GM19099 (cell line): ENCODE measurements around the gene FER1L5.

Experiments
- POLR2A ChIP-seq: IDR thresholded peaks from 3 replicates; pipeline ENCODE4 v1.6.1; 2011; ENCODE audit warnings: low read depth; ENCODE audit not compliant: insufficient read length; ENCODE audit errors: extremely low read depth

FER1L5 gene

DNA sequence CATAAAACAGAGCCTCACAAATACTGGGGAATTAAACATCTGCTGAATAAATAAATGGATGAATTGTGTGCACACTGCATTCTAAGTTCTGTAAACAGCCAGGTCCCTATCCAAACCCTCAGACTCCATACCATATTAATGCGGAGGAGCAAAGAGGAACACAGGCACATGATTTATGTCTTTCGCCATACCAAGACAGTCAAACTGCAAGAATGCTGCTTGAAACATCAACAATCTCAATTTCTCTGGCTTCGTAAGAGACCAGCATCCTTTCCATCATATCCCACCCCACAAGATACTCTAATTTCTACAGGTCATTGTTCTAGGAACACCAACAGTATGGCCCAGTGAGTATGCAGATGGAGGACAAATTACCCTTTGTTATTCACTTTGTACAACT, 19.4 kb upstream of the FER1L5 start:
- no peak for TF ChIP-seq POLR2A

DNA sequence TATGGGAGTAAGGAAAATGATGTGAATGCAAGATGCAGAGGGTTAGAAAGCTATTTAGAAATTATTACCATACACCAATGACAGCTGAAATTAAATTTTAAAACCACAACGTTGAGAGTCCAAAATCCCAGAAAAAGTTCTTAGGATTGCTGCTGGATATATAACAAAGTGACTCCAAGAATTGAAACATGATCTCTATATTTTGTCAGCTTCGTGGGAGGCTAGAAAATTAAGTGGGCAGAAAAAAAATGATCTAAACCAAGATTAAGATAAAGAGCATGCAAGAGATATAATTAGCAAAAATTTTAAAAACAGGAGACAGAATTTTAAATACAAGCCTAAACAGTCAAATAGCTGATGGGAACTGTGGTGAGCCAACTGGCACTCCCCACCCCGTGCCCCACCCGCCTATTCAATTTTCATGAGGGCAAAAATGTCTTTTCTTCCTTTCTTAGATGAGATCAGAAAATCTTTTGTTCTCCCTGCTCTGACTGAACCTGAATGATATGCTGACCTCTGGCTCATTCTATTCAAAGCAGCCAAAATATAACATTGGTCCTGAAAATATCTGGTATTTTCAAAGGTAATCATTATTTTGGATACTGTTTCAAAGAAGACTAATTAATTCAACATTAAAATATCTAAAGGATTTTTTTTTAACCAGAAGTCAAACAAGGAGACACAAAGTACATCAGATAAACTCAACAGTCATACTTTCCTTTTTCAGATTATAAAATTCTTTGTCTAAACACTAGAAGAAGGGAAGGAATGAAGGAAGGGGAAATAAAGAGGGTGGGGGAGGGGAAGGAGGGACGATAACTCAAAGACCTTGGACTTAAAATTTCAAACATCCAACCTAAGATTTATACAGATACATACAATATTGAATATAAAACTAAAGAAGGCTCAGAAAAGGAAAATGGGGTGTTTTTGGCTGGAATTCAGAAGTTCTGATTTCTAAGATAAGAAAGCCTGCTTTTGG, 16.7 kb upstream of the FER1L5 start:
- no peak for TF ChIP-seq POLR2A

DNA sequence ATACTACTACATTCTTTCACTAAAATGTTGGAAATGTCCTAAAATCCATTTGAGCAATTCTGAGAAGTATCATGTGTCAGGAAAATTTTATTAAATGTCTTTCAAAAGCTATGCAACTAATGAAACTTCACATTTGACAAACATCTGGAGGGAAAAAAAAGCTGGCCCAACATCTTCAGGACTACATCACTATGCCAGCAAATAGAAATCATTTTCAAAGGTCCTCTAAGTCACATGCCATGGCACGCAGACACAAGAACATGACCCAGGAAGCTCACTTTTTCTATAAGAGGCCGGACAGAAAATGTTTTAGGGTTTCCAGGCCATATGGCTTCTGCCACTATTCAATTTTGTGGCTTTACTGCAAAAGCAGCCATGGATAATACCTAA, 16.0 kb upstream of the FER1L5 start:
- TF ChIP-seq POLR2A, result no peak

DNA sequence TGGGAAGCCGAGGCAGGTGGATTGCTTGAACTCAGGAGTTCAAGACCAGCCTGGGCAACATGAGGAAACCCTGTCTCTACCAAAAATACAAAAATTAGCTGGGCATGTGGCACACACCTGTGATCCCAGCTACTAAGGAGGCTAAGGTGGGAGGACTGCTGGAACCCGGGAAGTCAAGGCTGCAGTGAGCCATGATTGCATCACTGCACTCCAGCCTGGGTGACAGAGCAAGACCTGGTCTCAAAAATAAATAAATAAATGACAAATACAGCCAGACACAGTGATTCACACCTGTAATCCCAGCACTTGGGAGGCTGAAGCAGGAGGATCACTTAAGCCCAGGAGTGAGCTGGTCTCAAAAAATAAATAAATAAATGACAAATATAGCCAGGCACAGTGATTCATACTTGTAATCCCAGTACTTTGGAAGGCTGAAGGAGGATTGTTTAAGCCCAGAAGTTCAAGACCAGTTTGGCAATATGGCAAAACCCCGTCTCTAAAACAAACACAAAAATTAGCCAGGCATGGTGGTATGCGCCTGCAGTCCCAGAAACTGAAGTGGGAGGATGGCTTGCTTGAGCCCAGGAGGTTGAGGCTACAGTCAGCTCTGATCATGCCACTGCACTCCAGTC, 10.6 kb upstream of the FER1L5 start:
- TF ChIP-seq POLR2A, result no peak

DNA sequence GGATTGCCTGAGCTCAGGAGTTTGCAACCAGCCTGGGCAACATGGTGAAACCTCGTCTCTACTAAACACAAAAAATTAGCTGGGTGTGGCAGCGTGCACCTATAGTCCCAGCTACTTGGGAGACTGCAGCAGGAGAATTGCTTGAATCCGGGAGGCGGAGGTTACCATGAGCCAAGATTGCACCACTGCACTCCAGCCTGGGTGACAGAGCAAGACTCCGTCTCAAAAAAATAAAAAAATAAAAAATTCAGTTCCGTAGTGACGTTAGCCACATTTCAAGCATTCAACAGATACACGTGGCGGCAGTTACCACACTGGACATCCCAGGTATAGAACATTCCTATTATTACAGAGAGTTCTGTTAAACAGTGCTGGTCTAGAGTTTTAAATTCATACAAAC, 8.9 kb upstream of the FER1L5 start:
- no peak for TF ChIP-seq POLR2A

DNA sequence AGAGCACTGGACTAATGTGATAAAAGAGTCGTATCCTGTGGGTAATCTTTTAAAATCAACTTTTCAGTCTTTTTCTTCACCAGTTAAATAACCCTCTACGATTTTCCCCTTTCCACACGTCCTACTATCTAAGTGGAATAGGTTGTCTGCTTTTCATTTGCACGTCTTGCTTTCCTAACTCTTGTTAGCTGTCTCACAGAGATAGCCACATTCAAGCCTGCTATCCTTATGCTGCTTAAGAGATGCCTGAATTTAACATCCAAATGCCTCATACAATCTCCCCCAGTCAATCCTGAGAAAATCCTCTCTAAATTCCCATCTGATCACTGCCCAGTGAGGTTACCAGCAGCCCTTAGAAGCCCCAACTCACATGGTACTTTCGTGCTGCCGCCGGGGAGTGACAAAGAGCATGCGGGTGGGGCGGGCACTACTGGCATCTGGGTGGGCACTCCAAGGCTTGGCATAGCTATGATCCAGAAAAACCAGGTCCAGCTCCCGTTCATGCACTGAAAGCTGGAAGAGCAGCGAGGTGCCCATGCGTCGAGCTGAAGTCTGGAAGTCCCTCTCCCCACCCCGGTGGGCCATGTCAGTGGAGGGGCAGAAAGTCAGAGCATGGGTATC, 5.9 kb upstream of the FER1L5 start:
- TF ChIP-seq POLR2A, result no peak

DNA sequence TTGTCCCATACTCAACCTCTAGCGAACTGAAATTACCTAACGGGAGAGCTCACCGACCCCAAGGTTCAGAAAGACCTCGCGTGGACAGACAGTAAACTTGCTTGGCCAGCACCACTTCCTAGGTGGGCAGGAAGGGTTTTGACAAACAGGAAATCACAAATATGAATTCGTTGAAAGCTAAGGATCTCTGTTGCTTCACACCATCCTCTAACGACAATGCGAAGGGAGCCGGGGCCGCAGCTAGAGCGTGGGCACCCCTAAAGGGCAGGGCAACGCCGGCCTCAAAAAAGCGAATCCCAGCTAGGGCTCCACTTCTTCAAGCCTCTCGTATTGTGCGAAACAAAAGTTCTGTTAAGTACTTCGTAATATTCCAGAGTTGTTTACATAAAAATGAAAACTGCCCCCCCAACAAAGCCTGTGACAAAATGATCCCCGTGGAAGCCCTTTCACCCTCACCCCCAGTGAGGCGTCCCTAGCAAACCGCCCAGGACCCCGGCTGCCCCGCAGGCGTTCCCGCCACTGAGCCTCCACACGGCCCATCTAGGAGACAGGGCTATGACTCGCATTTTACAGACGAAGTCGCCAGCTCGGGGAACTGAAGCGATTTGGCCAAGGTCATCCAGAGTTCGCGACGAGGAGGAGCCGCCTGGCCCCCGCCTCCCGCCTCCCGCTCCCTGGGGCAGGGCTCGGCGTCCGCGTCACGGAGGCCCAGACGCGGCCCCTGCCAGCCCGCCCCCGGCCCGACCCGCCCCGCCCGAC, 5.0 kb upstream of the FER1L5 start:
- no peak for TF ChIP-seq POLR2A

DNA sequence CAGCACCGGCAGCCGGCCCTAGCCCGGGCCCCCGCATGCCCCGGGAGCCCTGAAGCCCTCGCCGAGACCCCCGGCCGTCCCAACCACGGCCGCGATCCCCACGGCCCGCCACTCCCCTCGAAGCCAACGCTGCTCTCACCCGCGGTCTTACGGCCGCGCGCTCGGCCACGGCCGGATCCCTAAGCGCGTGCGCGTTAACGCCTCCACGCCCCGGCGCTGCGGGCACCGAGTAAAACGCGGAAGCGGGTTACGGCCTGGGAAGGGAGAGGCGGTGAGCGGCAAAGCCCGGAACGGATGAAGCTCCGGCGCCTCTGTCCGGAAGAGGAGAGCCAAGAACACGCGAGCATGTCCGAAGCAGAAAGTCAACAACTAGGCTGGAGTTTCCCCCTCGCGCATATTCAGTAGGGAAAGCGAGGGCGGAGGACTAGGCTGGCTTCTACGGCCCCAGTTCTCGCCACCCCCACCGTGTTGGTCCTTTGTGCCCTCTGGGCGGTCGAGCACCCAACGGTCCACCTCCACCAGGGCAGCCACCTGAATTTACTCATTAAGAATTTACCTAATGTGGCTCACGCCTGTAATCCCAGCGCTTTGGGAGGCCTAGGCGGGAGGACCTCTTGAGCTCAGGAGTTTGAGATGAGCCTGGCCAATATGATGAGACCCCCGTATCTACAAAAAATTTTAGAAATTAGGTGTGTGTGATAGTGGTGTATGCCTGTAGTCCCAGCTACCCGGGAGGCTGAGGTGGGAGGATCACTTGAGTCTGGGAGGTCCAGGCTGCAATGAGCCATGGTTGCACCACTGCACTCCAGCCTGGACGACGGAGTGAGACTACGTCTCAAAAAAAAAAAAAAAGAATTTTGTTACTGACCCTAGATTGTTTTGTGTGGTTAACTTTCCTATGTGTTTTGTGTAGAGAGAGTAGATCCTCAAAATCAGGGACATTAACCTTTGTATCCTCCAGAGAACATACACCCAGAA, 4.1 kb upstream of the FER1L5 start, which contains the start of gene KANSL3:
Gene KANSL3, minus strand, starts transcription at position 169 of the 978 bp plus-strand sequence. CDS start 1,177 bp downstream, outside the sequence.
- peak; percentile 93 for TF ChIP-seq POLR2A

DNA sequence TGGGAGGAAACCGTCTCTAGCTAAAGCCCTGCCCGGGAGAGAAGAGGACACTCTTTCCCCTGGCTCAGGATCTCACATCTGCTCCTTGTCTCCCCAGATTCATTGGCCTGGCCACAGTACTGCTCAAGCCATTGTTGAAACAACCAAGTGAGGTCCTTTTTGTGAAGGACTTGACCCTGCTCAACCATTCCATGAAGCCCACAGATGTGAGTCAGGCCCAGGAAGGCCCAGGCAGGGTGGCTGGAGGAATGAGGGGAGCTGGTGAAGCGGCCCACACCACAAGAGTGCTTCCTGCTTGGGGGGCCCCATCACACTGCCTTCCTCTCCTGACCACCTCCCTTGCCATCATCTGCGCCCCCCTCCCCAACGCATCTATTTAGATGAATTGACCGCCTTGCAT, 5.1 kb downstream of the FER1L5 start:
- TF ChIP-seq POLR2A, result no peak

DNA sequence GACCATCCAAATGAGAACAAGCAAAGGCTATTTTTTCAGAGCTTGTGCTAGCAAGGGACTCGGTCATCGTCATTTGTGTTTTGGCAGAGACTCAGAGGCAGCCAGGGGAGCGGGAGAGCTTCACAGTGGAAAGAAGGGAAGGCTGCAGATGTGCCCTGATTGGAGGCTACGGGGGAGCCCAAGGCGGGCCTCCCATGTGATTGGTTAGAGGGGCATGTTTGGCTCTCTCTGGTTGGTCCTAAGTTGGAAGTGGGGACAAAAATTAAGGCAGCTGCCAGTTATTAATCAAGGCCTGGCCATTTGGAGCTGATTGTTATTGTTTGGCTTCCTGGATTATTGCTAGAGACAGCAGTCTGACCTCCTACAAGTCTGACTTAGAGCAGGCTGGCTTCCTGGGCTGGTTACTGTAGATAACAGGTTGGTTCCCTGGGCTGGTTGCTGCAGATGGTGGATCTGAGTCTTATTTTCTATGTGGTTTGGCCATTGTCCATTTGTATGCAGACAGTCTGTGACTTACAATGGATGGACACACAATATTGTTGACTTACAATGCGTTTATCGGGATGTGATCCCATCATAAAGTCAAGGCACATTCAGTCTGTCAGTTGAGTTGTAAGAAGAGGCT, 5.9 kb downstream of the FER1L5 start:
- no peak for TF ChIP-seq POLR2A

DNA sequence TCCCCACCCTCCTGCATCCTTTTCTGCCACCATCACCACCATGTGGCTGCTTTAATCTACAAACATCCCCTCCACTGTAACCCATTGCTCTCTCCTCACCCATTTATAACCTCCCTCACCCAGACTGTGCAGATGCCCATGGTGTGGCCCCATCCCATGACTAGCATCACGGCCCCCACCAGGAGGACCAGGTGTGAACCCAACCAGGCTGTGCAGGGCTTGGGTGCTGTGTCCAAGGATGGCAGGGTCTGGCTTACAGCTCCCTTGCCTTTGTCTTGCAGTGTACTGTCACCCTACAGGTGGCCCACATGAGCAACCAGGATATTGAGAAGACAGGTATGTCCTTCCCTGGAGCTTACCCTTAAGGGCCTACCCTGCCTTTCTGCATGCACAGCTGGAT, 6.8 kb downstream of the FER1L5 start:
- no peak for TF ChIP-seq POLR2A

DNA sequence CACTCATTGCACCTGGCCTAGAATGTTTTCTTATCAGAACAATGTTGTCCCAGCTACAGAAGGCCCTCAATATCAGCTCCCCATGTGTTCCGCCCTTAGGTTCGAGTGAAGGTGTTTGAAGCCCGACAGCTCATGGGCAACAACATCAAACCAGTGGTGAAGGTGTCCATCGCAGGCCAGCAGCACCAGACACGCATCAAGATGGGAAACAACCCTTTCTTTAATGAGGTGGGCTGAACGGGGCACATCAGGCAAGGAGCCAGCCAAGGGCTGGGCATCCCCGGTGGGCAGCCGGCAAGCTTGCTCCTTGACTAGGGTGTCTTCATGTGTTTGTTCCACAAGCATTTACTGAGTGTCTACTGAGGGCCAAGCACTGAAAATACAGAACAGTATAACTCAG, 9.2 kb downstream of the FER1L5 start:
- TF ChIP-seq POLR2A, result no peak

DNA sequence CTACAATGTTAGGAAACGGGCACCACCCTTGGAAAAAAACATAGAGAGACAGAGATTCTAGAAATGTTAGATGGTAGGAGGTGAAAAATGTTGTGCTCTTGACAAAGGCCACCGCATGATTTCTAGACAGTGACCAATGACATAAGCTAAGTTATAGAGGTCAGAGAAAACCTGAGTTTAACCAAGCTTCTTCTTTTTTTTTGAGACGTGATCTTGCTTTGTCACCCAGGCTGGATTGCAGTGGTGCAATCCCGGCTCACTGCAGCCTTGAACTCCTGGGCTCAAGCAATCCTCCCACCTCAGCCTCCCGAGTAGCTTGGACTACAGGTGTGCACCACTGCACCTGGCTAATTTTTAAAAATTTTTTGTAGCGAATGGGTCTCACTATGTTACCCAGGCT, 13.0 kb downstream of the FER1L5 start:
- no peak for TF ChIP-seq POLR2A
